Measurements from ENCODE around the gene CENPB.
"Not testable (repeated sequence)": the region's sequence is repeated elsewhere in the genome, so short reads cannot be mapped to it uniquely, and the experiment has no call there.

Gene CENPB

GRCh38 chr20:3811467-3812258, 25.1 kb upstream of the CENPB start:
- DNase-seq (ENCODE audit: low spot score), result peak; percentile 96

GRCh38 chr20:3808544-3808943, 22.0 kb upstream of the CENPB start:
- DNase-seq (ENCODE audit: low spot score), result no peak

DNA sequence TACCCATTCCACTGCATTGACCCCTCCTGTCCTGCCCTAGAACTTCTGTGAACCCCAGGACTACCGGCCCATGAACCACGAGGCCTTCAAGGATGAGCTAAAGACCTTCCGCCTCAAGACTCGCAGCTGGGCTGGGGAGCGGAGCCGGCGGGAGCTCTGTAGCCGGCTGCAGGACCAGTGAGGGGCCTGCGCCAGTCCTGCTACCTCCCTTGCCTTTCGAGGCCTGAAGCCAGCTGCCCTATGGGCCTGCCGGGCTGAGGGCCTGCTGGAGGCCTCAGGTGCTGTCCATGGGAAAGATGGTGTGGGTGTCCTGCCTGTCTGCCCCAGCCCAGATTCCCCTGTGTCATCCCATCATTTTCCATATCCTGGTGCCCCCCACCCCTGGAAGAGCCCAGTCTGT, 18.2 kb upstream of the CENPB start:
- DNase-seq (ENCODE audit: low spot score), result no peak

DNA sequence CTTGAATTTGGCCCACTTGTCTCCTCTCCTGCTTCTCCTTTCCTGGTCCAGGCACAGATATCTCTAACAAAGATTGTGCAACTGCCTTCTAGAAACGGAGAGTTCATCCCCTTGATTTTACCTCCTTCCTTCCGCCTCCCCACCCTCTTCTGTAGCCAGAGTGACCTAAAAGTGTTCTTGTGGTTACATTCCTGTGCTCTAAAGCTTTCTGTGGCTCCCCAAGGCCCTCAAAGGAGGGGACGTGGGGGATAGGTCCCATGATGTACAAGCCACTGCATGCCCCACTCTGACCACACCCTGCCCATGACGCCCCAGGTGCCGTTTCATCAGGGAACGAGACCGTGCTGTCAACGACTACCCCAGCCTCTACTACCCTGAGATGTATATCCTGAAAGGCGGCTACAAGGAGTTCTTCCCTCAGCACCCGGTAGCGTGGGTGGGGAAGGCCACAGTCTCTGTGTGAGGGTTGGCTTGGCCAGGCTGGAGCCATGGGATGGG, 17.8 kb upstream of the CENPB start:
- DNase-seq (ENCODE audit: low spot score), result no peak

DNA sequence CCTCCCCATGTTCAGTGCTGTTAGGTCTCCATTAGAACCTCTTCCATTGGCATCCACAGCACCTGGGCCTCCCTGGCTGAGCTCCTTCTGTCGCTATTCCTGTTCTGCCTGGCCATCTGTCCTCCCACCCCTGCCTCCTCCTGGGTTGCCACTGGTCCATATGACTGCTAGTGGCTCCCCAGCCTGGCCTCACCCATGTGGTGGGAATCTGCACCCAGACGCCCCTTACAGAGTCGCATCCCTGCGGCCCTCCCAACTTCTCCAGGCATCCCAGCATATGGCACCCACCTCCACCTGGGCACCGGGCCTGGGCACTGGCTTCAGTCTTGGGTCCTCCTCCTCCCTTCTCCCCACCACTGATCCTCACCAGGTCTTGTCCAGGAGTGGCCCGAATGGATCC, 17.3 kb upstream of the CENPB start:
- no peak for DNase-seq (ENCODE audit: low spot score)

GRCh38 chr20:3803289-3803688, 16.7 kb upstream of the CENPB start:
- no peak for DNase-seq (ENCODE audit: low spot score)

DNA sequence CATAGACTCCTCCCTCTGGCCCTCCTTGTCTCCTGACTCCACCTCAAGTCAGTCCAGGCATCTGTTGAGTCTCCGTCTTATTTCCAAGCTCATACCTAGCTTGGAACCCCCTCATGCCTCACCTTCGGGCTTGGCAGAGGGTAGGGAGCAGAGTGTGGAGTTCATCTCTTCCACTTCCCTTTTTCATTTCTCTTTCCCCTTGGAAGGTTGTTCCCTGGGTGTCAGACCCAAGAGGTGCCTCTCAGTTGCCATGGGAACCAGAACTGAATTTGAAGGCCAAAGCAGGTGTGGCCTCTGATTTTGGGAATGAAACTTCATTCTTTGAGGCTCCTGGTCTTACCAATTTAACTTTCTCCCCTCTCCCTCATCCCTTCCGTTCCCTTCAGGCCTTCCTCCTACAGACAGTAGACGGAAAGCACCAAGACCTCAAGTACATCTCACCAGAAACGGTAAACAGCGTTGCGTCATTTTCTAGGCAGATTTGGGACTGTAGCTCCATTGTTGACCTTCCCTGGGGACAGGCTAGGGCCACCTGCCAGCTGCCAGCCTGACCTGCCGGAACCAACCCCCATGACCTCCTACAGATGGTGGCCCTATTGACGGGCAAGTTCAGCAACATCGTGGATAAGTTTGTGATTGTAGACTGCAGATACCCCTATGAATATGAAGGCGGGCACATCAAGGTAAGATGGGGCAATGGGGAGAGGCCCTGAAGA, 16.1 kb upstream of the CENPB start:
- DNase-seq (ENCODE audit: low spot score), result no peak

- no peak for DNase-seq (ENCODE audit: low spot score)
Observed at GRCh38 chr20:3801846-3802245, 15.3 kb upstream of the CENPB start.

GRCh38 chr20:3801299-3801698, 14.8 kb upstream of the CENPB start:
- DNase-seq (ENCODE audit: low spot score), result no peak

DNA sequence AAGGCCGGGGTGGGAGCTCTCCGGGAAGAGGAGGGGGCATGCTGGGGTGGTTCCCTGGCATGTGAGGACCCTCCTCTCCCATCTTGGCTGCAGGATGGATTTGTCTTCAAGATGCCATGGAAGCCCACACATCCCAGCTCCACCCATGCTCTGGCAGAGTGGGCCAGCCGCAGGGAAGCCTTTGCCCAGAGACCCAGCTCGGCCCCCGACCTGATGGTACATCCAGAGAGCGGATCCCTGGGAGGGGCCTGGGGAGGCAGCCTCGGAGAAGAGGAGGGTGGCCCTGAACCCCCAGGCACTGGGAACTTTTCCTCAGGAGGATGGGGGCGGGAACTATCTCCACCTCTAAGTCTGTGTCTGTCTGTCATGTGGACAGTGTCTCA, 14.3 kb upstream of the CENPB start:
- no peak for DNase-seq (ENCODE audit: low spot score)

- no peak for DNase-seq (ENCODE audit: low spot score)
Observed at GRCh38 chr20:3800256-3800877, 13.8 kb upstream of the CENPB start.

- no peak for DNase-seq (ENCODE audit: low spot score)
Observed at GRCh38 chr20:3798908-3799248, 12.3 kb upstream of the CENPB start.

DNA sequence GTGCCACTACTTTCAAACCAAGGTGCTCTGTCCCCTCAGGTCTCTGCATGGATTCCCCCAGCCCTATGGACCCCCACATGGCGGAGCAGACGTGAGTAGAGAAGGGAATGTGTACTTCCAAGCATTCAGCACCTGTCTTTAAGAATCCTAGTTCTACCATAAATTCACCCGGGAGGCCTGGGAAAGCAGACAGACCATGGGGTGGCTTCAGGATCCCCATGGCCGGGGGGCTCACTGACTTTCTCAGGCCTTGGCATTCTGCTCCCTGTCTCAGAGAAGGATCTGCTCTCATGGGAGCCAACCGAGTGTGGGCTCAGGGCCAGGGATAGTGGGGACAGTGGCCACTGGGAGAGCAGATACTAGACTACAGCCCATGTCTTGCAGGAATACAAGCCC, 11.8 kb upstream of the CENPB start:
- no peak for DNase-seq (ENCODE audit: low spot score)

DNA sequence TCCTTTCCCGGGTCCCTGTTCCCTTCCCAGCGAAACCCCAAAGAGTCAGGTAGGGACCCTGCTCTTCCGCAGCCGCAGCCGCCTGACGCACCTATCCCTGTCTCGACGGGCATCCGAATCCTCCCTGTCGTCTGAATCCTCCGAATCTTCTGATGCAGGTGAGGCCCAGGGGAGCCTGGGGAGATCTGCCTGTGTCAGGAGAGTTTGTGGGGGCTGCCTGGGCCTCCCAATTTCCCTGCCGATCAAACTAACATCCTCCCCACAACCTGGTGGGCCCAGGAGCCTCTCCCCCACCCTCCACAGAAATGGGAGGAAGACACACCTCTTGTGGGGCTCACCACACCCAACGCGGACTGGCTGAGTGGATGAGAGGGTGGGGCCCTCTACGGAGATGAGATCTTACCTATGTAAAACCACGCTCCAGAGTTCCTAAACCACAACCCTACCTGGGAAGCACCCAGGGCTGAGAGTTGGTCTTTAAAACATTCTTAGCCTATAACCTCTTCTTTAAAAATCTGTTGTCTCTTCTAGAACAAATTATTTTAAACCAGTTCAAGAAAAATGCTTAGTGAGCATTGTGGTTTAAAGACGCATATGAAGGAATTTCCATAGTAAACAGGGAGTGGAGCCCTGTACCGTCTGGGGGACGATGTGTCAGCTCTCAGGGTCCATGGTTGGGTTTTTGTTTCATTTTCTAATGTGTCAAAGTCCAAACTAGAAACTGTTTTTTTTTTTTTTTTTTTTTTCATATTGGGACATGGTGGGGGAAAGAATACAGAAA, 11.2 kb upstream of the CENPB start:
- peak; percentile 69 for DNase-seq (ENCODE audit: low spot score)

GRCh38 chr20:3797226-3797545, 10.6 kb upstream of the CENPB start:
- no peak for DNase-seq (ENCODE audit: low spot score)

GRCh38 chr20:3796477-3797225, 10.1 kb upstream of the CENPB start:
- no peak for DNase-seq (ENCODE audit: low spot score)

DNA sequence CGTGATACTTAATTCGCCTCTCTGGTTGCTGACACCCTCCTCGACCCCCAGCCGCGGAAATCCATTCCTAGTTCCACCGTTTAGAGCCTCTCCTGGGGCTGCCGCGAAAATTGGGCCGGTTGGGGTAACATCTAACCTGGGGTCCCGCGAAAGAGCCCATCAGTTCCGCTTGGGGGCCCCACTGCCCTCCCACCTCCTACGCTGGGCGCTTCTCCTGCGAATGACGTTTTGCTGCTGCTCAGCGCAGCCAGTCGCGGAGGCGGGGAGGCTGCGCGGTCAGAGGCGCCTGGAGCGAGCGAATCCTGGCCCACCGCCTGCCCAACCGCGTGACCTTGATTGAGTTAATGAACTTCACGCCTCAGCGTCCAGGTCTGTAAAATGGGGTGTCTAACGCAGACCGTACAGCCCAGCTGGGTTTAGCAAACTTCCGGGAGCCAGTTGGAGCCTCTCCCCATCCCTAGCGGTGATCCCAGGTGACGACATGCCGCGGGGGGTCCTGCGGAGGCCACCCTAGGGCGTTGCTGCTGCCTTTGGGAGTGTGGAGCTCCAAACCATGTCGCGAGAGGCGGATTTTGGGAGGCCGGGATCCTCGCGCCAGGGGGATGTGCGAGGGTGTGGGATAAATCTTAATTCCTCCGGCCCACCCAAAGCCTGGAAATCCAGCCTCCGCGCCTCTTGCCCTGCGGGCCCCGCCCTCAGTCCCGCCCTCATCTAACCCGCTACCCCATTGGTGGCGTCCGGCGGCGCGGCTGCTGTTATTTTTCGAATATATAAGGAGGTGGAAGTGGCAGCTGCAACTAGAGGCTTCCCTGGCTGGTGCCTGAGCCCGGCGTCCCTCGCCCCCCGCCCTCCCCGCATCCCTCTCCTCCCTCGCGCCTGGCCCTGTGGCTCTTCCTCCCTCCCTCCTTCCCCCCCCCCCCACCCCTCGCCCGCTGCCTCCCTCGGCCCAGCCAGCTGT, 9.2 kb upstream of the CENPB start, which contains the start of gene CDC25B:
CDC25B (plus strand) TSS at position 800 of the 958 bp plus-strand sequence. CDS start 222 bp downstream, outside the sequence.
- peak; percentile 90 for DNase-seq (ENCODE audit: low spot score)

DNA sequence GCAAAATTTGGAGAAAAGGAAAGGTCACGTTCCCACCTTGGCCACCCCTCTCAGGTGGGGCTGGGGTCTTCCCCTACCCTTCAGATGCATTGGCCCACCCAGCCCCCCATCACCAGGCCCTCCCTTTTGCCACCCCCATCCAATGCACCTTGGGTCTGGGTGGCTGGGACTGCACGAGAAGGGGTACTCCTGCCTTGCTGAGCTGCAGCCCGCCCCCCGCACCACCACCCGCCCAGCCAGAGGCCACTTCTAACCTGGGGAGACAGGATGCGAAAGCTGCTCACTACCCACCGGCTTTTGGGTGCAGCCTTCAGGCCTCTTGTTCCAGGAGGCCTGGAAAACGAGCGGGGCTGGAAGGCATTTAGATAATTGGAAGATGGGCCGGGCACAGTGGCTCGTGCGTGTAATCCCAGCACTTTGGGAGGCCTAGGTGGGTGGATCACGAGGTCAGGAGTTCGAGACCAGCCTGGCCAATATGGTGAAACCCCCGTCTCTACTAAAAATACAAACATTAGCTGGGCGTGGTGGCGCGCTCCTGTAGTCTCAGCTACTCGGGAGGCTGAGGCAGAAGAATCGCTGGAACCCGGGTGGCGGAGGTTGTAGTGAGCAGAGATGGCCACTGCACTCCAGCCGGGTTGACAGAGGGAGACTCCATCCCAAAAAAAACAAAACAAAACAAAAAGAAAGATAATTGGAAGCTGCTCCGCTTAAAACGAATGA, 8.3 kb upstream of the CENPB start:
- no peak for DNase-seq (ENCODE audit: low spot score)

DNA sequence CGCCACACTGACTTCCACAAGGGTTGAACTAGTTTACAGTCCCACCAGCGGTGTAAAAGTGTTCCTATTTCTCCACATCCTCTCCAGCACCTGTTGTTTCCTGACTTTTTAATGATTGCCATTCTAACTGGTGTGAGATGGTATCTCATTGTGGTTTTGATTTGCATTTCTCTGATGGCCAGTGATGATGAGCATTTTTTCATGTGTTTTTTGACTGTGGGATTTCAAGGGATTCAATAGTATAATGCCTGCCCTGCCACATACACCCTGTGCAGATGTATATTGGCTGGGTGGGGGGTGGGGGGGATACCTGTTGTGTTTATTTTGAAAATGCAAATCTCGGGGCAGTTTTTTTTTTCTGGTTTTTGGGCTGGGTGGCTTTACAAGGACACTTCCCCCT, 7.6 kb upstream of the CENPB start:
- DNase-seq (ENCODE audit: low spot score), result not testable (repeated sequence)

- not testable (repeated sequence) for DNase-seq (ENCODE audit: low spot score)
Observed at GRCh38 chr20:3789201-3789600, 2.7 kb upstream of the CENPB start.

All from CD4-positive, alpha-beta T cell treated with Interleukin-2 at 100 ng/mL for 4 hours (primary cell).